Activated effector memory CD4-positive, alpha-beta T cell treated with Interleukin-2 at 50 U/mL for 16 hours (primary cell): ENCODE measurements around the gene RUFY2.
A peak's percentile ranks its signal among the peaks of the same experiment; 100 is the strongest.
"Not testable (repeated sequence)": the region's sequence is repeated elsewhere in the genome, so short reads cannot be mapped to it uniquely, and the experiment has no call there.

Source experiments
- DNase-seq: peaks from one replicate; pipeline ENCODE4 v3.0.0-alpha.2; 2020

Gene RUFY2

GRCh38 chr10:68362590-68362989 is 44.5 kb downstream of the RUFY2 start:
- no peak for DNase-seq

- DNase-seq = no peak
Measured at GRCh38 chr10:68359189-68359588, 47.9 kb downstream of the RUFY2 start.

- no peak for DNase-seq
Measured at GRCh38 chr10:68353537-68353936, 53.5 kb downstream of the RUFY2 start.

GRCh38 chr10:68348265-68348741 is 58.8 kb downstream of the RUFY2 start:
- peak; percentile 18 for DNase-seq

- no peak for DNase-seq
Measured at GRCh38 chr10:68346774-68347173, 60.3 kb downstream of the RUFY2 start.

- no peak for DNase-seq
Measured at GRCh38 chr10:68345621-68346020, 61.5 kb downstream of the RUFY2 start.

GRCh38 chr10:68342909-68343516 is 64.1 kb downstream of the RUFY2 start:
- DNase-seq = no peak

GRCh38 chr10:68340358-68341080 is 66.6 kb downstream of the RUFY2 start:
- no peak for DNase-seq

- no peak for DNase-seq
Measured at GRCh38 chr10:68336754-68337351, 70.2 kb downstream of the RUFY2 start.

- no peak for DNase-seq
Measured at GRCh38 chr10:68334672-68335467, 72.2 kb downstream of the RUFY2 start.

GRCh38 chr10:68333440-68334431 is 73.3 kb downstream of the RUFY2 start:
- DNase-seq = no peak

GRCh38 chr10:68333058-68333395 is 74.0 kb downstream of the RUFY2 start:
- DNase-seq = no peak

- peak; percentile 47 for DNase-seq
Measured at GRCh38 chr10:68332259-68333057, 74.6 kb downstream of the RUFY2 start, which contains the start of gene PBLD. Gene PBLD (minus strand): TSS chr10:68332928. CDS start chr10:68306844, 26,084 bp downstream.

- DNase-seq = peak; percentile 98
Measured at GRCh38 chr10:68331455-68332258, 75.4 kb downstream of the RUFY2 start, which contains the start of gene HNRNPH3. Gene HNRNPH3 (plus strand): TSS chr10:68332064. CDS start chr10:68337222, 5,158 bp downstream.

- no peak for DNase-seq
Measured at GRCh38 chr10:68330852-68331454, 76.1 kb downstream of the RUFY2 start.

- DNase-seq = no peak
Measured at GRCh38 chr10:68329506-68329861, 77.6 kb downstream of the RUFY2 start.

- no peak for DNase-seq
Measured at GRCh38 chr10:68327889-68328786, 78.9 kb downstream of the RUFY2 start.

GRCh38 chr10:68324396-68324795 is 82.7 kb downstream of the RUFY2 start:
- not testable (repeated sequence) for DNase-seq
